Measurements from ENCODE around the gene PEX5L.

The PEX5L gene

DNA sequence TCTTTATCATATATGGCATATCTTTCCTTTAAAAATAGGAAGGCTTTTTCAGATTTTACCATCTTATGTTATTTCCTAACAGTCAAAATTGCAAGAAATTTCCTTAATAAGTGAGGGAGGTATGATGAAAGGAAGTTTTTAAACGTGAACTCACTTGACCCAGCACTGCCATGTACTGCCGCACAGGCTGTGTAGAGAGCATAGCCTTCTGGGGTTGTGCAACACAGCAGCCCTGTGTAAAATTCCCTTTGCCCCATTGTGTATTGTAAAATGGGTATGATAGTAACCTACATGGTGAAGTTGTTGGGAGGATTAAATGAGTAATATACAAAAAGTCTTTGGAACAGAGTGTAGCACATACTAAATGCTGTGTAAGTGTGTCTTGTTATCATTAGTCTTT lies 78.6 kb downstream of the PEX5L start:
- no peak overlapping the region for H2AFZ ChIP-seq (ENCODE audit: low read depth, low read length, severe bottlenecking)
- no peaks in the 10 kb centered on the region for H3K27me3 ChIP-seq (ENCODE audit: low read length)
- H3K79me2 ChIP-seq (ENCODE audit: insufficient read depth, low read length) = no peaks in the 10 kb centered on the region
- H3K9ac ChIP-seq (ENCODE audit: low read length) = no peak overlapping the region
- H3K4me2 ChIP-seq (ENCODE audit: low read depth, low read length, poor library complexity, severe bottlenecking) = peak overlapping the region; percentile 51
- H3F3A ChIP-seq (ENCODE audit: insufficient read depth) = no peaks in the 10 kb centered on the region
- H3K4me3 ChIP-seq (ENCODE audit: insufficient read depth, low read length, poor library complexity, severe bottlenecking) = no peak overlapping the region
- no peaks in the 10 kb centered on the region for H3K9me2 ChIP-seq (replicated peaks; ENCODE audit: insufficient read depth, low read length)
- peak overlapping the region; percentile 55; the same call in 1 of the 2 replicates for H3K27ac ChIP-seq (ENCODE audit: low read depth, low read length)
- no peak for TF ChIP-seq EZH2phosphoT487 (conservative IDR thresholded peaks at IDR 0.05; ENCODE audit: low read length)
- TF ChIP-seq, protein P1, sequence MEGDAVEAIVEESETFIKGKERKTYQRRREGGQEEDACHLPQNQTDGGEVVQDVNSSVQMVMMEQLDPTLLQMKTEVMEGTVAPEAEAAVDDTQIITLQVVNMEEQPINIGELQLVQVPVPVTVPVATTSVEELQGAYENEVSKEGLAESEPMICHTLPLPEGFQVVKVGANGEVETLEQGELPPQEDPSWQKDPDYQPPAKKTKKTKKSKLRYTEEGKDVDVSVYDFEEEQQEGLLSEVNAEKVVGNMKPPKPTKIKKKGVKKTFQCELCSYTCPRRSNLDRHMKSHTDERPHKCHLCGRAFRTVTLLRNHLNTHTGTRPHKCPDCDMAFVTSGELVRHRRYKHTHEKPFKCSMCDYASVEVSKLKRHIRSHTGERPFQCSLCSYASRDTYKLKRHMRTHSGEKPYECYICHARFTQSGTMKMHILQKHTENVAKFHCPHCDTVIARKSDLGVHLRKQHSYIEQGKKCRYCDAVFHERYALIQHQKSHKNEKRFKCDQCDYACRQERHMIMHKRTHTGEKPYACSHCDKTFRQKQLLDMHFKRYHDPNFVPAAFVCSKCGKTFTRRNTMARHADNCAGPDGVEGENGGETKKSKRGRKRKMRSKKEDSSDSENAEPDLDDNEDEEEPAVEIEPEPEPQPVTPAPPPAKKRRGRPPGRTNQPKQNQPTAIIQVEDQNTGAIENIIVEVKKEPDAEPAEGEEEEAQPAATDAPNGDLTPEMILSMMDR (IDR thresholded peaks at IDR 0.05; ENCODE audit: insufficient read depth, low read length, poor library complexity, severe bottlenecking) = no peak
- no peaks in the 10 kb centered on the region for H3K36me3 ChIP-seq (ENCODE audit: low read length)
- H3K9me3 ChIP-seq (ENCODE audit: insufficient read depth, low read length) = no peaks in the 10 kb centered on the region
- no peaks in the 10 kb centered on the region for H4K20me1 ChIP-seq (ENCODE audit: low read depth, low read length)

DNA sequence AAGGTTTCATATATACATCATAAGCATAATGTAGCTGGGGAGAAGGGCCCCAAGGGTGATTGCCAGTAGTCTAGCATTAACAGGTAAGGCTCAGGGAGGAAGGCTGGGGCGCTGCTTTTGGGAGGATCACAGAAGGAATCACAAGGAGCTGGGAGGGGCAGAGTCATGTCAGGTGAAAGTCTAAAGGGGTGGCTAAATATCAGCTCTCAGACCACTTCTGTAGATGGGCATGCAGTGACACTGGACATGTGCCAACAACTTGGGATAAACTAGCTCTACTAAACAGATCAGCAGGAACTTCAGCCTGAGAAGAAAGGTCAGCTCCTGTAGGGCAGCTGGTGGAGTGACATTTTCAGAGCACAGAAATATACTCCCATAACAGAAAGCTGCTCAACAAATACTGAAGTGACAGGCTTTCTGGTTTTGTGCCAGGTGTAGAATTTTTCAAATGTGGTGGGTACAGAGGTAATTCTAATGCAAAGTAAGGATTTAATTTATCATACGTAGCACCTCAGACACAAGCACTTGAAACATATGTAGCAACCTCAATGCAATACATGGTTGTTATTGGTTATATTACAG lies 79.4 kb downstream of the PEX5L start:
- peak overlapping the region; percentile 7 for H3K4me3 ChIP-seq (ENCODE audit: insufficient read depth, low read length, poor library complexity, severe bottlenecking)
- H3K27me3 ChIP-seq (ENCODE audit: low read length) = no peaks in the 10 kb centered on the region
- H3K9me2 ChIP-seq (replicated peaks; ENCODE audit: insufficient read depth, low read length) = no peaks in the 10 kb centered on the region
- no peak overlapping the region for H2AFZ ChIP-seq (ENCODE audit: low read depth, low read length, severe bottlenecking)
- H3K9me3 ChIP-seq (ENCODE audit: insufficient read depth, low read length) = no peaks in the 10 kb centered on the region
- no peaks in the 10 kb centered on the region for H3K36me3 ChIP-seq (ENCODE audit: low read length)
- no peaks in the 10 kb centered on the region for H4K20me1 ChIP-seq (ENCODE audit: low read depth, low read length)
- H3K9ac ChIP-seq (ENCODE audit: low read length) = no peak overlapping the region
- H3K27ac ChIP-seq (ENCODE audit: low read depth, low read length) = peak overlapping the region; percentile 55
- H3K79me2 ChIP-seq (ENCODE audit: insufficient read depth, low read length) = no peaks in the 10 kb centered on the region
- TF ChIP-seq EZH2phosphoT487 (conservative IDR thresholded peaks at IDR 0.05; ENCODE audit: low read length) = no peak
- TF ChIP-seq, protein P1 (IDR thresholded peaks at IDR 0.05; ENCODE audit: insufficient read depth, low read length, poor library complexity, severe bottlenecking) = no peak
- no peaks in the 10 kb centered on the region for H3F3A ChIP-seq (ENCODE audit: insufficient read depth)
- H3K4me2 ChIP-seq (ENCODE audit: low read depth, low read length, poor library complexity, severe bottlenecking) = peak overlapping the region; percentile 51

DNA sequence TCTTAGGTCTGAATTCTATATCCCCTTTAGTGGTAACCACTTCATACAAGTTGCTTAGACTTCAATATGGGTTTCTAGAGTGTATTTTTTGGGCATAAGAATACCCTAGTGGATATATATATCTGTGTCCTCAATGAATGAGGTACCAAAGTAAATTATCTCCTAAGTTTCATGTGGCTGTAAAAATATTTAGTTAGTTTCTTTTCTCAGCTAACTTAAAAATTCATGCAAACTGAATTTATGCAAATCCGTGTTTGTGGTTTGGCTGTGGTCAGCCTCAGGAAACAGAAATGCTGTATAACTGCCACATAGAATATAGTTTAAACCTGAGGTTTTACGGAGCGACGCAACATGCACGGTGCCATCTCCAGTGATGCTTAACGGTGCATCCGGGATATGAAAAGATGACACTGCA lies 80.3 kb downstream of the PEX5L start:
- TF ChIP-seq, protein P1 (IDR thresholded peaks at IDR 0.05; ENCODE audit: insufficient read depth, low read length, poor library complexity, severe bottlenecking) = no peak
- no peak; the same call in 1 of the 2 replicates for TF ChIP-seq EZH2phosphoT487 (conservative IDR thresholded peaks at IDR 0.05; ENCODE audit: low read length)
- Histone ChIP-seq H3K27ac (ENCODE audit: low read depth, low read length) (peak overlapping the region; percentile 55), H3F3A (ENCODE audit: insufficient read depth) (no peaks in the 10 kb centered on the region), H2AFZ (ENCODE audit: low read depth, low read length, severe bottlenecking) (no peak overlapping the region), H3K9ac (ENCODE audit: low read length) (no peak overlapping the region), H3K79me2 (ENCODE audit: insufficient read depth, low read length) (no peaks in the 10 kb centered on the region), H3K27me3 (ENCODE audit: low read length) (no peaks in the 10 kb centered on the region), H3K9me3 (ENCODE audit: insufficient read depth, low read length) (no peaks in the 10 kb centered on the region), H4K20me1 (ENCODE audit: low read depth, low read length) (no peaks in the 10 kb centered on the region), H3K4me3 (ENCODE audit: insufficient read depth, low read length, poor library complexity, severe bottlenecking) (peak overlapping the region; percentile 7), H3K4me2 (ENCODE audit: low read depth, low read length, poor library complexity, severe bottlenecking) (peak overlapping the region; percentile 51), H3K9me2 (replicated peaks; ENCODE audit: insufficient read depth, low read length) (no peaks in the 10 kb centered on the region), H3K36me3 (ENCODE audit: low read length) (no peaks in the 10 kb centered on the region)
